Stimulated activated CD8-positive, alpha-beta memory T cell treated with anti-CD3 and anti-CD28 coated beads, Interleukin-12 subunit alpha, Interleukin-12 subunit beta, amount 100 ng/mL, for 24 hours (primary cell): ENCODE measurements around the gene WBP1L.
"Not testable (repeated sequence)": the region's sequence is repeated elsewhere in the genome, so short reads cannot be mapped to it uniquely, and the experiment has no call there.

ENCODE experiments used
- DNase-seq: peaks from one replicate; pipeline ENCODE4 v3.0.0-alpha.2; 2020; ENCODE audit errors: extremely low read depth

WBP1L gene

GRCh38 chr10:102743588-102744373, at the start of gene WBP1L:
WBP1L (plus strand) TSS chr10:102743948; CDS start chr10:102744054, 106 bp downstream.
- DNase-seq, result peak; percentile 81

- not testable (repeated sequence) for DNase-seq
Measured at GRCh38 chr10:102695401-102695800, 48.3 kb upstream of the WBP1L start.

DNA sequence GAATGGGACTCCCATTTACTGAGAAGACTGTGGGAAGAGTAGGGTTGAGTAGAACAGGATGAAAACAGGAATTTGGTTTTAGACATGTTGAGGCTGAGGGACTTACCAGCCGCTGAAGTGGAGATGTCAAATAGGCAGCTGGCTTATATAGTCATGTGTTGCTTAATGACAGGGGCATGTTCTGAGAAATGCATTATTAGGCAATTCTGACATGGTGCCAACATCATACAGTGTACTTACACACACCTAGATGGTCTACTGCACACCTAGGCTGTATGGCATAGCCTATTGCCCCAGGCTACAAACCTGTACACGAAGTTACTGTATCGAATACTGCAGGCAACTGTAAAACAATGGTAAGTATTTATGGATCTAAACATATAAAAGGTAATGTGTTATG, 47.0 kb upstream of the WBP1L start:
- DNase-seq, result no peak

DNA sequence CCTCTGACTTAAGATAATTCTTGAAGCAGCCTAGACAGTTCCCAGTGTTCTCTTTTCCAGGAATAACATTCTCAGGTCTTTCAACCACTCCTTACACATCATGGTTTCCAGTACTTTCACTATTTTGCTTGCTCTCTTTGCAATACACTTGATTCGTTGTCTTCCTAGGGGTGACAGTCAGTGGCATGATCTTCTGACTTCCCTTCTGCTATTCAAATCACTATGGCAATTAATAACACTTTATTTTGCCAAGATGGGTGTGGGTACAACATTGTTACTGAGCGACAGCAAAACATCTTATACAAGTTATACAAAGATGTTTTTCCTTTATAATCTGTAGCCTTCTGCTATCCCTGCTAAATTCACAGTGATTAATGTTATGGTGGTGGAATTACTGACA, 44.9 kb upstream of the WBP1L start:
- DNase-seq, result no peak

GRCh38 chr10:102701272-102701671, 42.5 kb upstream of the WBP1L start:
- no peak for DNase-seq

GRCh38 chr10:102701796-102702195, 42.0 kb upstream of the WBP1L start:
- no peak for DNase-seq

DNA sequence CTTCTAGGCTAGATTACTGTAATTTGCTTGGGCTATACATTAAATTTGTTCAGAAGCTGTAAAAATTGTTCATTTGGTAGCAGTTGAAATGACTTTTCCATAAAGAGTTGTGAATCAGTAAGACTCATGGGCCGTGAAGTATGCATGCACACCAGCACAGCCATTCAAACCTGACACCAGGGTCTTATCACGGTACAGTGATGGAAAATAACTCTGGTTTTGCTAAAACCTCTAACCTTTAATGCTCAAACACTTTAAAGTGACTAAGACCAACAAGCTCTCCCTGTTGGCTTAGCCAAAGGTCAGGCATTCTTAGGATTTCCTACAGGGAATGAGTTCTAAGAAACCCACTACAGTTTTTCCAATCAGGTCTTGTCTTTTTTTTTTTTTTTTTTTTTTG, 41.0 kb upstream of the WBP1L start:
- DNase-seq, result no peak

DNA sequence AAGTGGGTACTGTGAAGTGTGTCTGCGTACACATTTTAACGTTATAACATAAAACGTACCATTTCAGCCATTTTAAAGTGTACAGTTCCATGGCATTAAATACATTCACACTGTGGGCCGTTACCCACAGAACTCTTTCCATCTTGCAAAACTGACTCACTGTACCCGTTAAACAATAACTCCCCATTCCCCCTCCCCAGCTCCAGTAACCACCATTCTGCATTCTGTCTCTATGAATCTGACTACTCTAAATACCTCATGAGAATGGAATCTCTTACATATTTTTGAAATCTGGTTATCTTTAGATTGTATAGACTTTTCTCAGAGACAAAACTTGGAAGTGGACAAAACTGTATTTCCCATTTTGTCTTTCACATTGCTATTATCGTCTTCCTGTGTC, 38.8 kb upstream of the WBP1L start:
- DNase-seq, result no peak

- DNase-seq, result no peak
Measured at GRCh38 chr10:102705531-102705930, 38.2 kb upstream of the WBP1L start.

GRCh38 chr10:102710609-102711008, 33.1 kb upstream of the WBP1L start:
- DNase-seq, result no peak

DNA sequence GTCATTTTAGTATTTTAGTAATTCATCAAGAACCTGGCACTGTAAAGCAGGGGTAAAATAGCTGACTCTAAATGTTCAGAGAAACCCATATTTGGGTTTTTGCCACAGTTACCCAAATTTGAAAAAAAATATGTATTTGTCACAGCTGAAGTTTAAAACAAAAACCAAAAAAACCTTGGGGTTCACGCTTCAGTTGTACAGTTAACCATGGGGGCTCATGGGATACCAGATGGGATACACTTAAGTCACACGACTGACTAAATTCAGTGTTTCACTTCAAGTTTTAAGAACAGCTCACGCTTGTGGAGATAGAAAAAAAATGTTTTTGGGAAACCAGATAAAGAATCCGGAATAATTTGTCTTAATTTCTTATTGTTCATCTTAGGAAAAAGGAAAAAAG, 31.7 kb upstream of the WBP1L start:
- DNase-seq, result no peak

DNA sequence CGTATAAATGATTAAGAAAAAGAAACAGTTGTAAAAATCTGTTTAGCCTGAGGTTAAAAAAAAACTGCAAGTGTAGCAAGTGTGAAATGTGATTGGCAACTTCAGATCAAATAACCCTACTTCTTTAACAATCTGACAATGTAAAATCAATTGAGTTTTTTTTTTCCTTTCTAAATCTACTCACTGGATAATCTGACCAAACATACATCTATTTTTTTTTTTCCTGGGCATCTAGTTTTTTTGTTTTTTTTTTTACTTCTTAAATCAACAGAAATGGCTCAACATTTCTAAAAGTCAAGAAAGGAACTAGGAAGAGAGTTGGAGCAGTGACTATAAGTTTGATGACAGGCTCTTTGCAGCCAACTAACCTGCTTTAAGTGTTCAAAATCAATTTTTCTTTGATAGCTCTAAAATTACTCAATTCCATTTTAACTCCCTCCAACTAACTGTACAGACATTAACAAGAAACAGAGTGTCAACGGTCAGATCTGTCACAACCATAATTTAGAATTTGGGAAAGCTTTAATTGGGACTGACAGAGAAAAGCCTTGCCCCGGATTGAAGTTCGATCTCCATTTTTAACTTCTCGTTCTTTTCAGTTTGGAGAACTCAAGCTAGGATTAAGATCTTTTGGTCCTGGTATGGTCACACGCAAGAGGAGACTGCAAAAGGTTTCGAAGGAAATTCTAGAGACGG, 30.8 kb upstream of the WBP1L start:
- DNase-seq, result no peak

DNA sequence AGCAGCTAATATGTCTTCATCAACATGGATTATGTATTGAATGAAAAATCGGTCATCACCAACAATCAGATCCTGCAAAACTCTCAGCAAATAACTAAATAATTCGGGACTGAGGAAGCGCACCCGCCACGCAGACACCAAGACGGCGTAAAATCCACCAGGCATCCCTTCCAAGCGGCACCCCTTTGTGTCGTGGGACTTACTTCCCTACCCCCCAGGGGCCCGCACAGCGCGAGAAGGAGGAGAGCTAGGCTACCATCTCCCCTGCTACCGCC, 30.3 kb upstream of the WBP1L start:
- no peak for DNase-seq

DNA sequence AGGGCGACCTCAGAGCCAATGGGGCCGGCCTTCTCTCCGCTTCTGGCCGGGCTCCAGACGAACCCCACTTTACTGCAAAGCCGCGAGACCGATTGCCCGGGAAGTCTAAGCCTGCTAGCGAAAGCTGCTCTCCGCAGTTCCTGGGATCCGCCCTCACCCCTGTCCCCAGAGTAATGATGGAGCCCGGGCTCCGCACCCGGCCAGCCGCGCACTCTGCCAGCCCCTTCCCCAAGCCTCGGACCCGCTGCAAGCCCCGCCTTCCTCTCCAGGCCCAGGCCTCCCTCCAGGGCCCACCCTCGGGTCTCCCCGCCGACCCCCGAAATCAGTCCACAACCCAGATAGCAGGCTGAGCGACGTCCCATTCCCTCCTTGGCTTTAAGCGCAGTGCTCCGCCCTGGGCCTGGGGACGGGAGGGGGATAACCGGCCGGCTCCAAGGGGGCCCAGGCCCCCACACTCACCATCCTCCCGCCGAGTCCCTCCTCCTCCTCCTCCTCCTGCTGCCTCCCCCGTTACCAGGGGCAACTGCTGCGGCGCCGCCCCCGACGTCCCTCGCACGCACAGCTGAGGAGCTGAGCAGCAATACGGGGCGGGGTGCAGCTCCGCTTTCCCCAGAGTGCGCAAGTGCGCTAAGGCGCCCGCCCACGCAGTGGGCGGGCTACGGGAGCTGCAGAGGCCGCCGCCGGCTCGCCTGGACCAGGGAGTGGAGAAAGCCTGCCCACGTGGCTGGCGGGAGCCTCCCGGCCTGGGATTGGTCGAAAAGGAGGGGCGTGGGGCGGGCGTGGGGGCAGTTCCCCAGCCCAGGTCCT, 29.7 kb upstream of the WBP1L start, which contains the start of gene ARL3:
Gene ARL3 (minus strand): TSS at position 584 of the 807 bp plus-strand sequence. CDS start 122 bp downstream, at position 462.
- peak; percentile 95 for DNase-seq

DNA sequence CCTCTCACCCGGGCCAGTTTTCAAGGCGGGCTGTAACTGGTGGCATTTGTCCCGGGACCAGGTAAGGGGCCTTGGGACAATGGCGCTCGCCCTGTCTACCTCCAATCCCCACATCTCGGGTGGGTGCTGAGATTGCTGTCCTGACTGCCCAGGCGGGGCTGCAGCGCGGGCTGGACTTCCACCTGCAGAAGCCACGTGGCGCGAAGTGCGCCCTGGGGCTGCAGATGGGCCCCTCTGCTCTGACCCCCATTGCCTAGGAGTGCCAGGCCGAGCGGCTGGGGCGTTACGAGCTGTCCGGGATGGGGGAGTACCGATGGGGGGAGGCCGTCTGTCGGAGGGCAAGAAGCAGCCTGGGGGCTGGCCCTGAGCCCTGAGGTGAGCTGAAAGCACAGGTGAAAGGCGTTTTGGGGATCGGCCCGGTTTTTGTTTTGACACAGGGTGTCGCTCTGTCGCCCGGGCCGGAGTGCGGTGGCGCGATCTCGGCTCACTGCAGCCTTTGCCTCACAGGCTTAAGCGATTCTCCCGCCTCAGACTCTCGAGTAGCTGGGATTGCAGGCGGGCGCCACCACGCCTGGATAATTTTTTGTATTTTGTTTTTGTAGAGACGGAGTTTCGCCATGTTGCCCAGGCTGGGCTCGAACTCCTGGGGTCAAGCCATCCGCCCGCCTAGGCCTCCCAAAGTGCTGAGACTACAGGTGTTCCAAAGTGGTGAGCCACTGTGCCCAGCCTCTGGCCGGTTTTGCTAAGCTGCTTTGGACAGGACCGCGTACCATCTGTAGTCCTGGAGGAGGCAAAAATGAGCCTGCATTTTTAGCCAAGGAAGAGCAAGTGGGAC, 28.9 kb upstream of the WBP1L start, which contains the start of gene SFXN2:
Gene SFXN2 (plus strand): TSS at position 16 of the 835 bp plus-strand sequence. CDS start 12,001 bp downstream, outside the sequence.
- no peak for DNase-seq

- no peak for DNase-seq
Measured at GRCh38 chr10:102715880-102716279, 27.9 kb upstream of the WBP1L start.

DNA sequence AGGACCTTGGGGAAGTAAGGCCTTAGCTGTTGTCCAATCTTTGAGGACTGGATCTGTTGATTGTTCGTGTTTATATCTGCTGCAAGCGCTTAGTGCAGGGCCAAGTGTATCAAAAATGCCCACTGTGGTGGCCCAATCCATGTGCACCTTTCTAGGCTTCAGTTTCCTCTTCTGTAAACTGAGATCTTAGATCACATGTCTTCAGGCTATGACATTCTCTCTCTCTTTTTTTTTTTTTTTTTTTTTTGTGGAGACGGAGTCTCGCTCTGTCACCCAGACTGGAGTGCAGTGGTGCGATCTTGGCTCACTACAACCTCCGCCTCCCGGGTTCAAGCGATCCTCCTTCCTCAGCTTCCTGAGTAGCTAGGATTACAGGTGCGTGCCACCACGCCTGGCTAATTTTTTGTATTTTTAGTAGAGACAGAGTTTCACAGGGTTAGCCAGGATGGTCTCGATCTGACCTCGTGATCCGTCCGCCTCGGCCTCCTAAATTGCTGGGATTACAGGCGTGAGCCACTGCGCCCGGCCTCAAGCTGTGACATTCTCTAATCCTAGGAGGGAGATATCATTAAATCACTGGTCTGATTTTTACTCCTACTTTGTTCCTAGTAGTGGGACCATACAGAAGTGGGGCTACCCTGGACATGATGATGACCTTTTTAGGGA, 26.7 kb upstream of the WBP1L start:
- DNase-seq, result not testable (repeated sequence)

DNA sequence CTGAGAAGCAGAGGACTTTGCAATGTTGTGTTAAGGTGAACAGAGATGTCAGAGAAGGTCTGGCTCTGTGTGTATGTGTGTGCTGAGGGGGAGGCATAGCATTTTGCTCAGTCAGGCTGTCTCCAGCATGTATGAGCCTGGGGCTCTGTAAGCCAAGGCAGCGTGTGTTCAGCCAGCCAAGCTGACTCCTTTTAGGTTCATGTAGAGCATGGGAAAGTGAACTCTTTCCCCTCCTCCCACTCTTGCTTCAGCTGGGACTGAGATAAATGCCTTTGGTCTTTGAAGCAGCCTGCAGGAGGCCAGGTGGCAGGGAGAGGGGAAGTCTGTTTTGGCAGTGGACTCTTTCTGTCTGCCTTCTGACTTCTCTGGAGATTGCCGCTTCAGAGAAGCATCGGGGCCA, 25.5 kb upstream of the WBP1L start:
- DNase-seq, result no peak

DNA sequence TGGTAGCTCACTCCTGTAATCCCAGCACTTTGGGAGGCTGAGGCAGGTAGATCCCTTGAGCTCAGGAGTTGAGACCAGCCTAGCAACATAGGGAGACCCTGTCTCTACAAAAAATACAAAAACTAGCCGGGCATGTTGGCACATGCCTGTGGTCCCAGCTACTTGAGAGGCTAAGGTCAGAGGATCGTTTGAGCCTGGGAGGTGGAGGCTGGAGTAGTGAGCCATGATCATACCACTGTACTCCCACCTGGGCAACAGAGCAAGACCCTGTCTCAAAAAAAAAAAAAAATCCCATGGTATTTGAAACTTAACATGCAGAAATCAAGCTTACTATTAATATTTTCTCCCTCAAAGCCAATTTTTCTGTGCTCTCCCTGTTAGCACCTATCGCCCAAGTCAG, 23.4 kb upstream of the WBP1L start:
- no peak for DNase-seq

GRCh38 chr10:102720775-102721301, 22.9 kb upstream of the WBP1L start:
- no peak for DNase-seq

DNA sequence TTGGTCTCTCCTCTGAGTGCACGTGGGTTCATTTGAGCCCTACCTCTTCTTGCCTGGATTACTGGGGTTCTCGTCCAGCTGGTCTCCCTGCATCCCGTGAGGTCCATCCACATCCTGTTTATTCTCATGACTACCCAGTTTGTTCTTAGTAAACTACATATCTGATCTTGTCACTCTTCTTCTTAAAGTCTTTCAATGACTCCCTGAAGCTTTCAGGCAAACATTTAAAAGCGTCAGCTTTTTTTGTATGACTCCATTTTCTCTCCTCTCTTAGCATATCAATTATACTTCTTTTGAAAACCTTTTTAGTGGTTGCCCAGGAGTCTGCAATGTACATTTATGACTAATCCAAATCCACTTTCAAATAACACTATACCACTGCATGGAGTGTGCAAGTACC, 21.8 kb upstream of the WBP1L start:
- no peak for DNase-seq
